HG02840 (cell line): ENCODE measurements around the gene NOP9.

Experiments
- ATAC-seq: cut with Tn5 transposase; IDR thresholded peaks from one replicate; pipeline ENCODE4 v1.9.1; 2021; ENCODE audit warnings: mild to moderate bottlenecking, moderate library complexity, moderate number of reproducible peaks; ENCODE audit not compliant: unreplicated experiment, low FRiP score

NOP9 gene

DNA sequence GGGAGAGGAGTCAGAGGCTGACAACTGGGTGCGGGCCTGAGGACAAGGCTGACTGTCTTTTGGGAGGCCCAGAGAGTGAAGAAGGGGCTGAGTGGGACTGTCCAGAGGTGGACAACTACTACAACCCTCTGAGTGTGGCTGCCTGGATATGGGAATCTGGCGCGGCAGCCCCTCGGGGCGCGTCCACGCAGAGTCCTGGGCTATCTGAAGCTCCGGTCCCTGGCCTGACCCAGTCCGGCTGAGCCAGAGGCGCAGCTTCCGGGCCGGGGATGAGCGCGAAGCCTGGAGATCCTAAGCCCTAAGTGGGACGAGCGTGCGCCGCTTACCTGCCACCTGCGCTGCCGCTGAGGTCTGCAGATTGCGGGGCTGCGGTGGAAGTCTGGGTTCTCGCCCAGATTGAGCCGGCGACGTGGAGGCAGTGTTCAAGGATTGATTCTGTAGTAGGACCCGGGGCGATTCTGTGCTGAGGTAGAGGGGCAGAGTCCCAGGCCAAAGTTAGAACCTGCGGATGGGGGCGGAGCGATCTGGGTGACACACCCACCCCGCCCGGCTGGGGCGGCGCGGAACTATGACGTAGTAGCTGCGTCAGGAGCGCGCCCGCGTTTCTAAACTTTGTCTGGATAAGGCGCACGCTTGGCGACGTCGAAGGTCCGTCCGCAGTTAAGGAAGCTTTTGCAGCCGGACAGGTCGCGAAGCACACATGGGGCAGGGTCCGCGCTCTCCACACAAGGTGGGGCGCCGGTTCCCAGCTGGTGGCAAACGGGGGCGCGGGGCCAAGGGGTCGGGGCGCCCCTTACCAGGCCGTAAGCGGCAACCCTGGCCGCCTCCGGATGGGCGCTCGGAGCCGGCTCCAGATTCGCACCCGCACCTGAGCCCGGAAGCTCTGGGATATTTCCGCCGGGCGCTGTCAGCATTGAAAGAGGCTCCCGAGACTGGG, at the start of gene NOP9, which contains the start of gene DHRS1:
NOP9 (plus strand) TSS at position 596 of the 937 bp plus-strand sequence; CDS start at position 701, 105 bp downstream.
DHRS1 (minus strand) TSS at position 526 of the 937 bp plus-strand sequence. CDS start 674 bp downstream, outside the sequence.
- peak; percentile 77 for ATAC-seq

GRCh38 chr14:24250354-24250753, 49.3 kb upstream of the NOP9 start:
- ATAC-seq = no peak

DNA sequence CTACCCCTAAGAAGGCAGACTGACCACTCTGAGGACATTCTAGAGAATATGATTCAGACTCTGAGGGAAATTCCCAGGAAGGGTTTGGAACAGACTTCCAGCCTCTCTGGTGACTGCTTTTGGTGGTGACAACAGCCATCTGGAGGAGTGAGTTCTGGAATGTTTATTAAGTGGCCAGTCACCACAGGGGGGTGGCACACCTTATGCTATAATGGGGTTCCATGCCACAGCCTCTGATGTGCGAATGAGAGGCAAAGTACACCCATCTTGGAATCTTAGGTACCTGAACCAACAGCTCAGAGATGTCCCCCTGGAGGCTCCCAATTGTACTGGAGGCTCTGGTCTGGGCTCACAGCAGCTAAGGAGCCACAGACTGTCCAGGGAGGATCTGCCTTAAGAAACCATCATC, 47.8 kb upstream of the NOP9 start:
- no peak for ATAC-seq

- ATAC-seq = no peak
These were observed 47.1 kb upstream of the NOP9 start for GRCh38 chr14:24252289-24253124.

DNA sequence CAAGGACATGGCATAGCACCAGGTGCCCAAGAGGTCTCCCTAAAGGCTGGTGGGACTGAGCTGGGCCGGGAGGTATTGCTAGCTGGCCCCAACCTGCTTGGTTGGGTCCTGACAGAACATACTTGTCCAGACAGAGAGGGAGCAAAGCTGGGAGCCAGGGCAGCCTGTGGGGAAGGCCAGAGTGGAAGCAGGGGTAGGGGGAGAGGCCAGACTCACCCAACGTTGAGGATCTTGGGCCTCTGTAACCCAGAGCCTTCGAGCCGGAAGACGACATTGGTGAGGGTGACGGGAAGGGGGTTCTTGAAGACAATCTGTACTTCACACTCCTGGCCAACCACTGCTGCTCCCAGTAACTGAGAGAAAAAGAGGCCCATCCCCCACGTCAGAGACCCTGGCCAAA, 45.7 kb upstream of the NOP9 start:
- ATAC-seq = no peak

DNA sequence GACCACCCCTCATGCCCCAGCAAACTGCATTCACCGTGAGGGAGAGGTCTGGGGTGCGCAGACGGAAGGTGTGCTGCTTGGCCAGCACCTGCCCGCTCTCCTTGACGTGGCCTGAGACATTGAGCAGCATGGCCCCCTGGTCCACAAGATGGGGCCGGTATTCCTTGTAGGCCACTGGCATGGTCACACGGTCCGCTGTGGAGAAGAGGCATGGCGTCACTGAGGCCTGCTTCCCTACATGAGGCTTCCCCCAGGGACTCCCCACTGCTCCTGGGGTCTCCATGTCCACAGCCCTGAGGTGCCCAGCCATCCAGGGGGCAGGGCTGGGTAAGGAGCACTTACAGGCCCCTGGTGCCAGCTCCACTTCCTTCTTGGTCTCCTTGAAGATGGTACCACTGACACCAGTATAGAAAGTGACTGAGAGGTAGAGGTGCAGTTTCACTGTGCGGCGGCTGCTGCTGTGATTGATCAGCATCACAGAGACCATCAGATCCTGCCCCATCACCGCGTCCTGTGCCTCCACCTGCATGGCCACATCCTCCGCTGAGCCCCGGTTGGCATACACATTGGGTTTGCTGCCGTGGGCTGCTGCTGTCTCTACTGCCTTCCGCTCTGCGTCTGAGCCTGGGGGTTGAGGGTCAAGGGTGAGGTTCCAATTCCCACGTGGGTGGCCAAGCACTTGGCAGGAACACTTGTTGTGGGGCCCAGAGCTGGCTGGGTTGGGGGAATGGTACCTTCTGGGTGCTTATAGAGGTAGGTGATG, 44.8 kb upstream of the NOP9 start:
- ATAC-seq = no peak

- no peak for ATAC-seq
These were observed 44.2 kb upstream of the NOP9 start for GRCh38 chr14:24255438-24255837.

DNA sequence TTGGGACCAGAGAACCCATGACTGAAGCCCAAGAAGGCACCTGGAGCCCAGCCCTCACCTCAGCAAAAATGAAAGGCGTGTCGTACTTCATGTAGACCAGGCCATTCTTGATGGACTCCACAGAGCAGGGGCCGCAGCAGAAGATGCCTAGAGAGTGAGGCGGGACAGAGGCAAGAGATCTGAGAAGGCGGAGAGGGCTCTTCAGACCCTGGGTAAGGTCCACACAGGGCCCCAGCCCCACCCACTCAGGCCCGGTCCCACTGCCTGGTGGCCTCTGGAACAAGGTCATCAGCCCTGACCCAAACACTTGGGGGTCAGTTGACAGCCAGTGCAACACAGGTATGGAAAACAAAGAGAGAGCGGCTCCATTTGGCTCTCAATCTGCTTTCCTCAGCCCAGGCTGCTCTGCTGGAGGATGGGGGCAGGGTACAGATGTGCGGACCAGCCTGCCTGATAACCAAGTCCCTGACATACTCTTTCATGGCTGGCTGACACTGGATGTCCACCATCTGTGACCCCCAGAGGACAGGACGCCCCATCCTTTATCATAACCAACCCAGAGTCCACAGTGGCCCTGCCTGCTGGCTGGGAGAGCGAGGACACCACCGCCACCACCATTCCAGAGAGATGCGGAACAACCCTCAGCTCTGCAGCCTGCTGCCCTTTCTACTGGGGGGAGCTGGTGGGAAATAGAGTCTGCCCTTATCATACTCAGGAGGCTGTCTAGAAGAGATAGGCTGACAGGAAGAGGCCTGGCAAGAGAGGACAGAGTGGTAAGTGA, 43.5 kb upstream of the NOP9 start:
- no peak for ATAC-seq

GRCh38 chr14:24256960-24257359, 42.7 kb upstream of the NOP9 start:
- ATAC-seq = no peak

GRCh38 chr14:24258119-24258518, 41.5 kb upstream of the NOP9 start:
- ATAC-seq = no peak

GRCh38 chr14:24258548-24259265, 40.9 kb upstream of the NOP9 start:
- no peak for ATAC-seq

DNA sequence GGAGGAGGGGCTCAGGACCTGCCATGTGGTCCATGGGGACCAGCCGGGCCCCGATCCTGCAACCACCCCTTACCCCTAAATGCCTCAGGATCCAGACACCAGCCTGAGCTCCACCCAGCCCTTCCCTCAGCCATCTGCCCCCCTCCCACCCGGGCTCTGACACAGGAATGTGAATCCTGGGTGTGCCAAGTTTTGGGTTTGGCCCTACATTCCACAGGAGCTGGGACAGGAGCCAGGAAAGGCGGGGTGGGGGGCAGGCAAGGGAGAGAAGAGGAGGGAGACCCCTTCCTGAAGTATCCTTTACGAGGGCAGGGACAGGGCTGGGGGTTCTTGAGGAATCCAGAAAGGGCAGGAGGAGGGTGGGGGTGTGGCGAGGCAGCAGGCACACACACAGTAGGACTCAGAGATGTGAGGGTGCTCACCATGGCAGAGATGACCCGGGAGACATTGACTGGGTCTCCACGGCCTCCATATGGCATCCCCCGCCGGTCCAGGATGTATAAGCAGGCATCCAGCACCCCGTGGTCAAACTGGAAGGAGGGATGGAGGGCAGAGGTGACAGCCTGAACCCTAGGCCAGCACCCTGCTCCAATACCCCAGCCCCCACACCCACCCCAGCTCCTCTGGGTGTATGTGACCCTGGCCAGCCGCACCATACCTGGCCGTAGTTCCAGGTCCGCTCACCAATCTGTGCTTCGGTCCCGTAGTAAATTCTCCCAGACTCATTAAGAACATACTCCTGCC, 40.2 kb upstream of the NOP9 start:
- ATAC-seq = no peak

GRCh38 chr14:24260026-24260779, 39.4 kb upstream of the NOP9 start:
- no peak for ATAC-seq

- ATAC-seq = no peak
These were observed 38.9 kb upstream of the NOP9 start for GRCh38 chr14:24260780-24261157.

DNA sequence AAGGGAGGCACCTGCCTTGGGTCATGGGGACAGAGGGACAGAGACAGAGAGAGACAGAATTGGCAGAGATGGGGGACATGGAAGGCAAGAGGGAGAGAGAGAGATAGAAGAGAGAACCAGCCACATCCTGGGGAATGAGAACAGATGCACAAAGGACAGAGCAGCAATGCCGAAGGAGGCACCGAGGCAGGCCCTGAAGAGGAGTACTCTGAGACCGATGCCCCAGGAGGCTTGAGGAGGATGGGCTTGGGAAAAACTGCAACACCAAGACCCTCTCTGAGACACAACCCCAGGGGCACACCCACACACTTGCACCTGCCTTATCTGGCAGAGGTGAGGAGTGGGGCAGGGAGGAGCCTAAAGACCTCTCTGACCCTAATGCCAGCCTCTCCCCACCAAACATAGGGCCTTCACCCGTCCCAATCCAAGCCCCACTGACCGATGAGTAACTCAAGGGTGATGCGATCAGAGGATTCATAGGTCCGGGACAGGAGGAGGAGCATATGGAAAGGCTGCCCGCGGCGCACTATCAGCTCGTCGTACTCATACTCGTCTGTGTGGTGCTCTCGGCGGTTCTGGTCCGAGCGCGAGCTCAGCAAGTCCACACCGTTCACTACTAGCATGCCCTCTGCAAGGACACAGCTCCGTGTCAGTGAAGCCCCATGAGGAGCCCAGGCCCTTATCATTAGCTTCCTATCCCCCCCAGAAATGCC, 38.2 kb upstream of the NOP9 start:
- ATAC-seq = no peak

DNA sequence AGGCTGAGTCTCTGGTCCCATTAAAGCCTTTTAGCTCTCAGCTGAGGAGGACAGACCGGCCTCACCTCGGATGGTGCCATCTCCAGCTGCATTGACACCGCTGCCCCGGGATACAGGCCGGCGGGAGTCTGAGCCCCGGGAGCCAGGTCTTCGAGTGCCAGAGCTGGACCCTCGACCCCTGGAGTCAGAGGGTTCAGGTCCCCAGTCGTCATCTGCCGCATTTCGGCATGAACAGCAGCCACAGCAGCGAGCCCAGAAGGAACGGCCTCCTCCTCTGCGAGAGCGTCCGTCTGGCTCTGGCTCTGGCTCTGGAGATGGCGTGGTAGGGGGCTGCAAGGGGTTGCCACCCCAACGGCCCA, 37.7 kb upstream of the NOP9 start:
- ATAC-seq = no peak
